ENCODE measurements around the gene OGT.
"Not testable (repeated sequence)": the region's sequence is repeated elsewhere in the genome, so short reads cannot be mapped to it uniquely, and the experiment has no call there.

Gene OGT

GRCh38 chrX:71532753-71533425 is at the start of gene OGT:
TSS of gene OGT (plus strand) at chrX:71533104. CDS start at chrX:71533300, 196 bp downstream.
- peak; percentile 94 to 95 for DNase-seq

- no peak for DNase-seq
Observed at GRCh38 chrX:71487814-71488213, 45.1 kb upstream of the OGT start.

- DNase-seq: no peak
Observed at GRCh38 chrX:71489540-71489939, 43.4 kb upstream of the OGT start.

- peak; percentile 35 to 48 for DNase-seq
Observed at GRCh38 chrX:71492231-71493065, 40.5 kb upstream of the OGT start.

- DNase-seq: no peak
Observed at GRCh38 chrX:71493111-71493613, 39.7 kb upstream of the OGT start.

- not testable (repeated sequence) for DNase-seq
Observed at GRCh38 chrX:71495979-71496378, 36.9 kb upstream of the OGT start.

- DNase-seq: no peak
Observed at GRCh38 chrX:71496476-71496875, 36.4 kb upstream of the OGT start.

- DNase-seq: not testable (repeated sequence)
Observed at GRCh38 chrX:71502080-71502479, 30.8 kb upstream of the OGT start.

GRCh38 chrX:71504346-71504745 is 28.6 kb upstream of the OGT start:
- no peak for DNase-seq

GRCh38 chrX:71509289-71509688 is 23.6 kb upstream of the OGT start:
- DNase-seq: no peak

- DNase-seq: no peak
Observed at GRCh38 chrX:71510161-71510560, 22.7 kb upstream of the OGT start.

GRCh38 chrX:71513731-71514130 is 19.2 kb upstream of the OGT start:
- DNase-seq: not testable (repeated sequence)

GRCh38 chrX:71514367-71515037 is 18.4 kb upstream of the OGT start:
- peak; percentile 30 to 56 for DNase-seq

- DNase-seq: no peak
Observed at GRCh38 chrX:71515038-71515396, 17.9 kb upstream of the OGT start.

- no peak for DNase-seq
Observed at GRCh38 chrX:71525316-71525715, 7.6 kb upstream of the OGT start.

GRCh38 chrX:71532078-71532752 is 689 bp upstream of the OGT start:
- DNase-seq: peak; percentile 61 to 75

GRCh38 chrX:71533516-71533850 is 579 bp downstream of the OGT start:
- DNase-seq: no peak

GRCh38 chrX:71533851-71534561 is 1.1 kb downstream of the OGT start:
- DNase-seq: peak; percentile 57 to 79

- no peak for DNase-seq
Observed at GRCh38 chrX:71534773-71535544, 2.1 kb downstream of the OGT start.

GRCh38 chrX:71536285-71536684 is 3.4 kb downstream of the OGT start:
- DNase-seq: no peak

GRCh38 chrX:71537743-71538142 is 4.8 kb downstream of the OGT start:
- no peak for DNase-seq

GRCh38 chrX:71540801-71541200 is 7.9 kb downstream of the OGT start:
- no peak for DNase-seq
